Measurements from ENCODE around the gene TIMM44.

- TF ChIP-seq, protein P1, sequence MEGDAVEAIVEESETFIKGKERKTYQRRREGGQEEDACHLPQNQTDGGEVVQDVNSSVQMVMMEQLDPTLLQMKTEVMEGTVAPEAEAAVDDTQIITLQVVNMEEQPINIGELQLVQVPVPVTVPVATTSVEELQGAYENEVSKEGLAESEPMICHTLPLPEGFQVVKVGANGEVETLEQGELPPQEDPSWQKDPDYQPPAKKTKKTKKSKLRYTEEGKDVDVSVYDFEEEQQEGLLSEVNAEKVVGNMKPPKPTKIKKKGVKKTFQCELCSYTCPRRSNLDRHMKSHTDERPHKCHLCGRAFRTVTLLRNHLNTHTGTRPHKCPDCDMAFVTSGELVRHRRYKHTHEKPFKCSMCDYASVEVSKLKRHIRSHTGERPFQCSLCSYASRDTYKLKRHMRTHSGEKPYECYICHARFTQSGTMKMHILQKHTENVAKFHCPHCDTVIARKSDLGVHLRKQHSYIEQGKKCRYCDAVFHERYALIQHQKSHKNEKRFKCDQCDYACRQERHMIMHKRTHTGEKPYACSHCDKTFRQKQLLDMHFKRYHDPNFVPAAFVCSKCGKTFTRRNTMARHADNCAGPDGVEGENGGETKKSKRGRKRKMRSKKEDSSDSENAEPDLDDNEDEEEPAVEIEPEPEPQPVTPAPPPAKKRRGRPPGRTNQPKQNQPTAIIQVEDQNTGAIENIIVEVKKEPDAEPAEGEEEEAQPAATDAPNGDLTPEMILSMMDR (IDR thresholded peaks at IDR 0.05) = peak; percentile 83 to 96 (median 86)
- TF ChIP-seq POLR2A (IDR thresholded peaks at IDR 0.05) (no peak), POLR2AphosphoS5 (IDR thresholded peaks at IDR 0.05) (no peak)
Measured at GRCh38 chr19:7944177-7944761, 803 bp upstream of the TIMM44 start.
